Transverse colon (tissue), 4 donors: ENCODE results near the gene FAM133A. TPM values are rescaled to one million over a fixed set of nuclear protein-coding genes. Genes with fewer than 3 reads are reported as not detected.
A peak's percentile ranks its signal among the peaks of the same experiment; 100 is the strongest.

Source experiments
- DNase-seq: peaks from one replicate; pipeline ENCODE4 v3.0.0-alpha.2; 2019
- H3K27ac ChIP-seq, 4 donors: fragments of 200-600 bp; sonication (generic); 2 replicates each; pipeline ENCODE4 v1.5.1; 2016 to 2018; ENCODE audit warnings: inconsistent platforms in 4 of 4
- H3K27me3 ChIP-seq: fragments of 200-600 bp; sonication (generic); 2 replicates; pipeline ENCODE4 v1.5.1; 2017; ENCODE audit warnings: inconsistent platforms
- H3K36me3 ChIP-seq, 4 donors: fragments of 200-600 bp; sonication (generic); 2 replicates each; pipeline ENCODE4 v1.5.1; 2017 to 2019; ENCODE audit warnings: inconsistent platforms in 4 of 4
- H3K4me1 ChIP-seq, 4 donors: fragments of 200-600 bp; sonication (generic); 2 replicates each; pipeline ENCODE4 v1.5.1; 2017 to 2020; ENCODE audit warnings: inconsistent platforms in 4 of 4
- H3K4me3 ChIP-seq, 4 donors: fragments of 200-600 bp; sonication (generic); 1 replicate in 1 of 4; 2 replicates in 3 of 4; pipeline versions ENCODE4 v1.5.1 to v1.6.1; 2017 to 2019; ENCODE audit warnings: inconsistent platforms in 4 of 4
- H3K9me3 ChIP-seq, 2 donors: fragments of 200-600 bp; sonication (generic); 2 replicates each; pipeline ENCODE4 v1.5.1; 2017 to 2019; ENCODE audit warnings: inconsistent platforms in 2 of 2
- CTCF ChIP-seq, 5 experiments: fragments of 200-600 bp in 3 of 5; fragments of 450-650 bp in 2 of 5; sonication (generic) in 3 of 5; IDR thresholded peaks; 1 replicate in 2 of 5; 2 replicates in 3 of 5; pipeline ENCODE4 v1.5.1; 2016 to 2017; ENCODE audit warnings: antibody characterized with exemption in 5 of 5, inconsistent platforms in 3 of 5, mild to moderate bottlenecking in 2 of 5, moderate library complexity in 1 of 5
- EP300 ChIP-seq: sonication (generic); formaldehyde crosslinking; IDR thresholded peaks from one replicate; pipeline ENCODE4 v1.6.1; 2017; ENCODE audit warnings: antibody characterized with exemption, low read depth
- POLR2A ChIP-seq: fragments of 450-650 bp; IDR thresholded peaks from one replicate; pipeline ENCODE4 v1.6.1; 2016; ENCODE audit warnings: antibody characterized with exemption, mild to moderate bottlenecking, moderate library complexity
- POLR2AphosphoS5 ChIP-seq, 3 donors: sonication (generic); formaldehyde crosslinking; IDR thresholded peaks; one replicate each; pipeline ENCODE4 v1.6.1; 2016; ENCODE audit warnings: antibody characterized with exemption in 3 of 3
- WGBS, 2 donors: methylation state at CpG; one replicate each; pipeline ENCODE4 v1.1.5; 2018; ENCODE audit warnings: low coverage in 1 of 2; 5-methylcytosine and 5-hydroxymethylcytosine counted together
- in situ Hi-C, 4 donors: fragments of 200-750 bp; cut with MboI; loops; one replicate each; pipeline versions ENCODE4 v1.15.0 to v1.15.1; 2017; ENCODE audit warnings: low sequenced_read_pairs in 3 of 4, low pct_ligation_motif_present in 1 of 4, low pct_unique_long_range_greater_than_20kb in 1 of 4
- intact Hi-C: fragments of 100-400 bp; cut with DNase I; formaldehyde crosslinking; loops from one replicate; pipeline ENCODE4 v1.15.1; 2023; ENCODE audit warnings: low total_unique reads
- total RNA-seq, 4 donors: library from RNA; depleted of rRNA; stranded (reverse); fragments of >200 nt; gene quantifications; one replicate each; pipeline ENCODE4 v1.1.0, GENCODE V29; 2016

Gene FAM133A
- total RNA-seq, 4 donors from 2014 or later = not detected

- no peaks in the 10 kb centered on the region for H3K4me1 ChIP-seq
- peak within 1 kb of the TSS; percentile 54 to 75 (median 60) for H3K27ac ChIP-seq
- H3K9me3 ChIP-seq = no peaks in the 10 kb centered on the region
- no peak for TF ChIP-seq EP300
- TF ChIP-seq CTCF (IDR thresholded peaks at IDR 0.05) = no peak
- no peak for TF ChIP-seq POLR2AphosphoS5 (IDR thresholded peaks at IDR 0.05)
- no peak for TF ChIP-seq POLR2A
- peak; percentile 12 for DNase-seq
- peak within 1 kb of the TSS; percentile 10 to 60 (median 38) for H3K4me3 ChIP-seq
- H3K36me3 ChIP-seq = no peaks in the 10 kb centered on the region
- in situ Hi-C loops = no loop called here
- WGBS, 2 donors = 10% methylated on average over 51 of the region's 51 CpGs; no CpG with 5 or more reads in 1 of the 2 donors
- intact Hi-C loops = no loop called here
- no peaks in the 10 kb centered on the region for H3K27me3 ChIP-seq
Observed at GRCh38 chrX:93673056-93673868, 744 bp upstream of the FAM133A start, which contains the start of gene NAP1L3. NAP1L3 (minus strand) TSS chrX:93673578; CDS start chrX:93673304, 274 bp downstream.

GRCh38 chrX:93695981-93696380 is 22.0 kb downstream of the FAM133A start:
- in situ Hi-C loops (no loop called here), intact Hi-C loops (no loop called here)
- Histone ChIP-seq H3K4me1 (no peaks in the 10 kb centered on the region), H3K27me3 (no peaks in the 10 kb centered on the region), H3K27ac (no peak overlapping the region), H3K36me3 (no peaks in the 10 kb centered on the region), H3K9me3 (no peaks in the 10 kb centered on the region), H3K4me3 (no peak overlapping the region)
- no peak for DNase-seq
- TF ChIP-seq POLR2A (no peak), EP300 (no peak), CTCF (IDR thresholded peaks at IDR 0.05) (no peak), POLR2AphosphoS5 (IDR thresholded peaks at IDR 0.05) (no peak)
- 93 to 100% methylated on average over 1 to 6 of the region's 6 CpGs for WGBS, 2 donors

DNA sequence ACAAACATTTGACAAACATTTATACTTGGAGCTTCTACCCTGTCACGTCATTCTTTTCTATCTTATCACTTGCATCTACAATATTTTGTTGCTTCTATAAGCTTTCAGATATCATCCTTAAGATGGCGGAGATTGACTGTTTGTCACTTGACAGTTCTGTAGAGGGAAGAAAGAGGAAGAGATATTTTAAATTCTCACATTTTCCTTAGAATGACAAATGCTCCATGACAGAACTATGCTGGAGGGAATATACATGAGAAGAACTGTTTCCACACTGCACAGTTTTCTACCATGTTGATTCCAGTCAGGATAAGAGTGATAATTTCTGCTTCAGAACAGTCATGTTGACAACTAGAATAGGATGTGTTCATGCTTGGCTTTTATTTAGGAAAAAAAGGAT is 29.7 kb downstream of the FAM133A start:
- Histone ChIP-seq H3K27me3 (no peaks in the 10 kb centered on the region), H3K36me3 (no peaks in the 10 kb centered on the region), H3K9me3 (no peaks in the 10 kb centered on the region), H3K4me3 (no peak overlapping the region), H3K4me1 (no peaks in the 10 kb centered on the region), H3K27ac (no peak overlapping the region)
- 70 to 75% methylated on average over 2 of the region's 2 CpGs for WGBS, 2 donors
- intact Hi-C loops (no loop called here), in situ Hi-C loops (no loop called here)
- no peak for DNase-seq
- no peak for TF ChIP-seq CTCF (IDR thresholded peaks at IDR 0.05)

DNA sequence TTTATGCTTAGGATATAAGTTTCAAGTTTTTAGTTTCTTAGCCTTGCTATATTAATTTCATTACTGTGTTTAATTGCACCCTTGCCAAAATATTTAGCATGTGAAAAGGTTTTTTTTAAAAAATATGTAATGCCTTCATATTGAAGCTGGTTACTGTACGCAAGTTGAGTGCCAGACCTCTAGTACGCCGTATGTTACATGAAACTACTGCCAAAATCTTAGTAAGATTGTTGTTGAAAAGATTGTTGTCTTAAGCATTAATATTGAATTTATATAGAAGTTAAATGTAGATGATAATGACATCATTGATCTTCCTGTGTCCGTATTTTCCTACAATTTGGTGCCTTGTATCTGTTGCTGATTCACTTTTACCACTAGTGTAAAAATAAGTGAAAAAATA is 37.1 kb downstream of the FAM133A start:
- Histone ChIP-seq H3K4me1 (no peaks in the 10 kb centered on the region), H3K4me3 (no peak overlapping the region), H3K36me3 (no peaks in the 10 kb centered on the region), H3K9me3 (no peaks in the 10 kb centered on the region), H3K27me3 (no peaks in the 10 kb centered on the region), H3K27ac (no peak overlapping the region)
- WGBS, 2 donors = 85 to 93% methylated on average over 4 of the region's 4 CpGs
- TF ChIP-seq EP300 (no peak), CTCF (IDR thresholded peaks at IDR 0.05) (no peak), POLR2AphosphoS5 (IDR thresholded peaks at IDR 0.05) (no peak), POLR2A (no peak)
- no peak for DNase-seq
- in situ Hi-C loops = no loop called here
- intact Hi-C loops = no loop called here
